Thyroid gland (tissue), 4 donors: ENCODE results near the gene GPR151.

Experiments
- POLR2A ChIP-seq, 2 donors: fragments of 450-650 bp; IDR thresholded peaks; one replicate each; pipeline ENCODE4 v1.6.1; 2017; ENCODE audit warnings: antibody characterized with exemption in 2 of 2, mild to moderate bottlenecking in 2 of 2, moderate library complexity in 1 of 2
- TF ChIP-seq, protein P1 (sequence below), 6 experiments: fragments of 200-600 bp in 3 of 6; fragments of 450-650 bp in 3 of 6; sonication (generic) in 3 of 6; IDR thresholded peaks; one replicate each; pipeline ENCODE4 v1.5.1; 2016 to 2019; ENCODE audit warnings: antibody characterized with exemption in 6 of 6, mild to moderate bottlenecking in 2 of 6, inconsistent platforms in 1 of 6, moderate library complexity in 1 of 6

GRCh38 chr5:146549615-146550014 lies 33.6 kb upstream of the GPR151 start:
- TF ChIP-seq, protein P1, sequence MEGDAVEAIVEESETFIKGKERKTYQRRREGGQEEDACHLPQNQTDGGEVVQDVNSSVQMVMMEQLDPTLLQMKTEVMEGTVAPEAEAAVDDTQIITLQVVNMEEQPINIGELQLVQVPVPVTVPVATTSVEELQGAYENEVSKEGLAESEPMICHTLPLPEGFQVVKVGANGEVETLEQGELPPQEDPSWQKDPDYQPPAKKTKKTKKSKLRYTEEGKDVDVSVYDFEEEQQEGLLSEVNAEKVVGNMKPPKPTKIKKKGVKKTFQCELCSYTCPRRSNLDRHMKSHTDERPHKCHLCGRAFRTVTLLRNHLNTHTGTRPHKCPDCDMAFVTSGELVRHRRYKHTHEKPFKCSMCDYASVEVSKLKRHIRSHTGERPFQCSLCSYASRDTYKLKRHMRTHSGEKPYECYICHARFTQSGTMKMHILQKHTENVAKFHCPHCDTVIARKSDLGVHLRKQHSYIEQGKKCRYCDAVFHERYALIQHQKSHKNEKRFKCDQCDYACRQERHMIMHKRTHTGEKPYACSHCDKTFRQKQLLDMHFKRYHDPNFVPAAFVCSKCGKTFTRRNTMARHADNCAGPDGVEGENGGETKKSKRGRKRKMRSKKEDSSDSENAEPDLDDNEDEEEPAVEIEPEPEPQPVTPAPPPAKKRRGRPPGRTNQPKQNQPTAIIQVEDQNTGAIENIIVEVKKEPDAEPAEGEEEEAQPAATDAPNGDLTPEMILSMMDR (IDR thresholded peaks at IDR 0.05): no peak
- no peak for TF ChIP-seq POLR2A (IDR thresholded peaks at IDR 0.05)
